Islet of Langerhans (tissue), 1 donor: ENCODE measurements around the gene GFM1.

ENCODE experiments used
- FAIRE-seq: peaks from one replicate; lab custom pipeline; 2011; peaks lifted over from hg19 to GRCh38; lab: Jason Lieb, UNC

Gene GFM1

GRCh38 chr3:158644345-158644908 is at the start of gene GFM1:
GFM1 (plus strand) TSS chr3:158644527; CDS start chr3:158644635, 108 bp downstream.
- FAIRE-seq: peak; percentile 89

DNA sequence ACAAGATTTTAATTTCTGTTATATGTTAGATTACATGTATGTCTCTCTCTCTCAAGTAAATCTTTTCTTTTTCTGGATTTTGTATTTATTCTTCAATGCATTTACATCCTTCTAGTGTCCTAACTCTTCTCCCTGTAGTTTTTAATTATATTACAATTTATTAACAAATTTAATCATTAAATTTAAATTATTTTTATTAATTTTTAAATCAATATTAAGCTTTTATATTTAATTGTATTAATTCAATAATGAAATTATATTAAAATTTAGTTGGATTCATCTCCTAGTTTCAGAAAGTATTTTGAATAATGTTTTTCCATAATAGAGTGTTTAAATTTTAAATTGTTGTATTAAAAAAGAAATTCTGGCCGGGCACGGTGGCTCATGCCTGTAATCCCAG is 43.5 kb upstream of the GFM1 start:
- FAIRE-seq: no peak

GRCh38 chr3:158602227-158602626 is 42.1 kb upstream of the GFM1 start:
- no peak for FAIRE-seq

GRCh38 chr3:158617982-158618875 is 26.1 kb upstream of the GFM1 start:
- no peak for FAIRE-seq

GRCh38 chr3:158625881-158626280 is 18.4 kb upstream of the GFM1 start:
- FAIRE-seq: no peak

DNA sequence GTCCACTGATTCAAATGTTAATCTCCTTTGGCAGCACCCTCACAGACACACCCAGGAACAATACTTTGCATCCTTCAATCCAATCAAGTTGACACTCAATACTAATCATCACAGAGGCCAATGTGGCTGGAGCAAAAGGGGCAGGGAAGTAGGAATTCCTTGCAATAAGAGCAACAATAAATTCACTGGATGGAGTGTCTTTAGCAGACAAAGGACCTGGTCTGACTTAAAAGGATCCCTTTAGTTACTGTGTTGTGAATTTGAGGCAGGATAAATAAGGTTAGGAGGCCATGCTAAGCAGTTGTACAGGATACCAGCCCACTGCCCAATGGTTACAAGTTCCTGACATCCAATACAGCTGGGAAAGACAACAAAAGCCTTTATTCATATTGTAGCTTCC is 12.3 kb upstream of the GFM1 start:
- no peak for FAIRE-seq

- no peak for FAIRE-seq
Measured at GRCh38 chr3:158640646-158641045, 3.7 kb upstream of the GFM1 start.

- FAIRE-seq: no peak
Measured at GRCh38 chr3:158642005-158642404, 2.3 kb upstream of the GFM1 start.

DNA sequence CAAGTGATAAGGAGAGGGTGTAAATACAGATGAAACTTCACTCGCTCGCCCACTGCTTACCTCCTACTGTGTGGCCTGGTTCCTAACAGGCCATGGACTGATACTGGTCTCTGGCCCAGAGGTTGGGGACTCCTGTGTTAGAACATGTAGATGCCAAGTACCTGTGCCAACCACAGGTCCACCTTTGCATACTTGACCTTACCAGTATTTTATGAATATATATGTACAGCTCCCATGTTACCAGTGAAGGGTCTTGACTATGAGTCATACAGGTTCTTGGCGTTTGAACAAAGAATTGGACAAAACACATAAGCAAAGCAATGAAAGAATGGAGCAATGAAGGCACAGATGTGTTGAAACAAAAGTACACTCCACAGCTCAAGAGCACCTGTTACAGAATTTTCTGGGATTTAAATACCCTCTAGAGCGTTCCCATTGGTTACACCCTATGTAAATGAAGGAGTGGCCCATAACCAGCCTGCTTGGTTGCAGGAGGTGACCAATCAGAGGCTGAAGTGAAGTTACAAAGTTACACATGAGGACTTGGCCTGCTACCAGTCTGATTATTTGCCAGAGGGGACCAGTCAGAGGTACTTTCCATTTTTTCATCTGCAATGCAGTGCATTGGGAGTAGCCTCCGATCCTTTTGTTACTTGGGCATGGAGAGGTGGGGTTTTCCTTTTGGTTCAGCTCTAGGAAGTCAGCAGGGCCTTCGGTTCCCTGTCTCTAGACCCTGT is 1.7 kb upstream of the GFM1 start:
- no peak for FAIRE-seq

DNA sequence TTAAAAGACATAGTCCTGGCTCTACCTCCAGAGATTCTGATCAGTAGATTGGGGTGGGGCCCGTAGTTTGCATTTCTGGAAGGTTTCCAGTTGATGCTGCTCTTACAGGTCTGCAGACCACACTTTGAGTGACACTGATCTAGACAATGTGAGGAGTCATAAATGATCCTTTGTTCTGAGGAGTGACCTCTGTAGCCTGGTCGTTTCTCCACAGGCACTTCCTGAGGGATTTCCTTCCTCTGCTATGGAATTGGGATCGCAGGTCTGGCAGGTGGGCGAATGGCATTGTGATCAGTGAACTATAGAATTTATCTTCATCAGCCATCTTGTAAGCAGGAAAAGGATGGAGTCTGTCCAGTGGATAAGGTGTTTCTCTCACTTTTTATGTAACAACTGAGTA is 5.5 kb downstream of the GFM1 start:
- no peak for FAIRE-seq

GRCh38 chr3:158651192-158651591 is 6.9 kb downstream of the GFM1 start:
- no peak for FAIRE-seq

DNA sequence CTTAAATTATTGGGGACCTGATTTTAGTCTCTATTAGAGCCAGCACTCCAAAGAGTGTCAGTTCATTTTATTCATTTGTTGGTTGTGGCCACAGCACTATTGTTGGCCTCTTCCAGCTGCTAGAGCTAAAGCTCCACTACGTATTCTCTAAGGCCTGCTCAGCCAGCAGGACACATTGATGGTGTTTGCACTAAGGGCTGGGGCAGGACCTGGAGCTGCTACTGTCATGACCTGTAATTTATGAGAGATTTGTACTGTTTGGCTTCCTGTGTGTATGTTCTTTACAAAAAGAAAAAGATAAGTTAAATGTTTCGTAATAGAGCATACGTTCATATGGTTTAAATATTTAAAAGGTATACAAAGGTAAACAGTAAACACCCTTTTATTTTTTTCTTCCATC is 8.1 kb downstream of the GFM1 start:
- FAIRE-seq: no peak

DNA sequence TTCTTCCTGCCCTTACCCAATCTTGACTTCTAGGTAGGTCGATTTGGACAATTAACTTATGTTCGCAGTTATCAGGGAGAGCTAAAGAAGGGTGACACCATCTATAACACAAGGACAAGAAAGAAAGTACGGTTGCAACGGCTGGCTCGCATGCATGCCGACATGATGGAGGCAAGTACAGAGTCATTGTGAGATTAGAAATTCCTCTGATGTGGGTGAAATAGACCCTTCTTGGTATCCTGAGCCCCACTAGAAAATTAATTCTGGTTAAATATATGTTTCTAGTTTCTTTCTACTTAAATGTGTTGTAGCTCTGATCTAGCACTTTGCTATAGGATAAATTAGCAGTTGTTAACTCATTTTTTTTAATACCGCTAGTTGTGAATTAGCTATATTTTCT is 14.6 kb downstream of the GFM1 start:
- FAIRE-seq: no peak

DNA sequence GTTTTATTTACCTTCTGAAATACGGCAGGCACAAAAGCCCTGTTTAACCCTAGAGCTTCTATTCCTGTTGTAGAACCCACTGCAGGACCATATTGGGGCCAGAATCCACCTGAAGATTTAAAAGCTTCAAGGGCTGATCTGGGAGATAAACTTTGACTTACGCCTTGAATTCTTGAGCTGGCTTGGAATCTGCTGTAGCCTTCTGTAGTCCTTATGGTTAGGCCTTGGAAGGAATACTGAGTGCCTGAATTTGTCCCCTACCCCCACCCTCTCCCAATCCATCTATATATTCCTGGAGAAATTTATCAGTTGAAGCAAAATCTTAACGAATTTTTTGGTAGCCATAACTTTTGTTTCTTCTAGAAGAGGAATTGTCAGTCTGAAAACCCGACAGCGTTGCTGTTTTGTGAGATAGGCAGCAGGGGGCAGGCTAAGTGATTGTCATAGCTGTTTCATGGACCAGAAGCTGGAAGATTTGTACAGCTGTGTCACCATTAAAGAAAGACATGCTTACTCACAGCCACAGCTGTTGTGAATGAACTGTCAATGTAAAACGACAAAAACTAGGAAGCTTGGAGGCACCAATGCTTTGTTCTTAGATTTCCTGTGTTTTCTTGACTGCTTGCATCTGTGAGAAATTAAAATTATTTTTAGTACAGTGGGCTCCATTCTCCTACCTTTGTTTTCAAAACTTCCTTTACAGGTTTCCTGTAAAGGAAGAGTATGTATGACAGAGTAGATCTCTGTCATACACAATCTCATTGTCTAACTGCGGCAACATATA is 15.3 kb downstream of the GFM1 start:
- FAIRE-seq: peak; percentile 84

DNA sequence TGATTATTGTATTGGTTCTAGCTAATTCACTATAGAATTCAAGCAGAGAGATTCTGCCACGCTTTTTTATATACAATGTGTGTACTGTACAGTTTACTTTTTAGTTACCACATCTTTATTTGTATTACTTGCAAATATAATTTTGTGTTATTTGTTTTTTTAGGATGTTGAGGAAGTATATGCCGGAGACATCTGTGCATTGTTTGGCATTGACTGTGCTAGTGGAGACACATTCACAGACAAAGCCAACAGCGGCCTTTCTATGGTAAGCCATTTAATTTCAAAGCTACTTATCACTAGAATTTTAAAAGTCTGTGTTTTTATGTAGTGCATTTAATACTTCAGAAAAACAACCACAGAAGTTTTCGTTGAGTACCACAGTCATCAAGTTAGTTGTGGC is 16.4 kb downstream of the GFM1 start:
- FAIRE-seq: no peak

GRCh38 chr3:158663246-158663645 is 18.9 kb downstream of the GFM1 start:
- no peak for FAIRE-seq

DNA sequence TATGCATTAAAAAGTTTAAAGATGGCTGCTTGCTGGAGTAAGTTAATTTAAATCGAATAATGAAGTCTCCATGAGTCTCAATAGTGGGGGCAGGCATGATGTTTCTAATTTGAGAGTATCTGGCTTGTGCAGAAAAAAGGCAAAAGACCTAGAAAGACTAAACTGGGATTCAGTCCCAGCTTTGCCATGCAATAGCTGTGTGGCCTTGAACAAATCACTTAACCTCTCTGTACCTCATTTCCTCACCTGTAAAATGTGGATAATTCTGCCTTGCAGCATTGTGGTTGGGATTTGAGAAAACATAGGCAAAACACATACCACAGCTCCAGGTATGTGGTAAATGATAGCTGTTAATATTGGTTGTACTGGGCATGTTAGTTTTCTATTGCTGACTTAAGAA is 19.5 kb downstream of the GFM1 start:
- no peak for FAIRE-seq

GRCh38 chr3:158666416-158666815 is 22.1 kb downstream of the GFM1 start:
- peak; percentile 24 for FAIRE-seq

DNA sequence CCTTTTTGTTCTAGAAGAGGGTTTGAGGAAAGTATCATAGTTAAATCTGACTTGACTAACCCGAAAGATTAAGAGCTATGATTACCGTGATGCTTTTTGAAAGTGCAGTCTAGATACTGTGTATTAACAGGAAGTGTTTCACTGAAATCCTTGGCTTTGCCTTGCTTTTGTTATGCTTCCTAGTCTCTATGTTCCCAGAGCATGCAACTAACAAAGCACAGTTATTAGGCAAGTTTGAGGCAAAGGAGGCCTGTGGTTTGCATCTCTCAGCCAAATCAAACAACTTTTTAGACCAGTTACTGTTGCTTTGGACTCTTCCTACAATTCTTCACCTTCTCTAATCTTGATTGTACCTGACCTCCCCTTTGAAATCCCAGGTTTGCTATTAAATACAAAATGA is 24.2 kb downstream of the GFM1 start:
- no peak for FAIRE-seq

- FAIRE-seq: no peak
Measured at GRCh38 chr3:158671821-158672214, 27.5 kb downstream of the GFM1 start.

GRCh38 chr3:158672215-158673176 is 28.2 kb downstream of the GFM1 start, which contains the start of gene LXN:
LXN (minus strand) TSS chr3:158672648; CDS start chr3:158672478, 170 bp downstream.
- peak; percentile 51 for FAIRE-seq
